Measurements from ENCODE around the gene RBCK1. TPM values are rescaled to one million over a fixed set of nuclear protein-coding genes. Genes with fewer than 3 reads are reported as not detected.
A peak's percentile ranks its signal among the peaks of the same experiment; 100 is the strongest.
"Not testable (repeated sequence)": the region's sequence is repeated elsewhere in the genome, so short reads cannot be mapped to it uniquely, and the experiment has no call there.

The RBCK1 gene
- total and polyA plus RNA-seq, 8 donors = 30.7 to 211 (median 98.2) TPM

DNA sequence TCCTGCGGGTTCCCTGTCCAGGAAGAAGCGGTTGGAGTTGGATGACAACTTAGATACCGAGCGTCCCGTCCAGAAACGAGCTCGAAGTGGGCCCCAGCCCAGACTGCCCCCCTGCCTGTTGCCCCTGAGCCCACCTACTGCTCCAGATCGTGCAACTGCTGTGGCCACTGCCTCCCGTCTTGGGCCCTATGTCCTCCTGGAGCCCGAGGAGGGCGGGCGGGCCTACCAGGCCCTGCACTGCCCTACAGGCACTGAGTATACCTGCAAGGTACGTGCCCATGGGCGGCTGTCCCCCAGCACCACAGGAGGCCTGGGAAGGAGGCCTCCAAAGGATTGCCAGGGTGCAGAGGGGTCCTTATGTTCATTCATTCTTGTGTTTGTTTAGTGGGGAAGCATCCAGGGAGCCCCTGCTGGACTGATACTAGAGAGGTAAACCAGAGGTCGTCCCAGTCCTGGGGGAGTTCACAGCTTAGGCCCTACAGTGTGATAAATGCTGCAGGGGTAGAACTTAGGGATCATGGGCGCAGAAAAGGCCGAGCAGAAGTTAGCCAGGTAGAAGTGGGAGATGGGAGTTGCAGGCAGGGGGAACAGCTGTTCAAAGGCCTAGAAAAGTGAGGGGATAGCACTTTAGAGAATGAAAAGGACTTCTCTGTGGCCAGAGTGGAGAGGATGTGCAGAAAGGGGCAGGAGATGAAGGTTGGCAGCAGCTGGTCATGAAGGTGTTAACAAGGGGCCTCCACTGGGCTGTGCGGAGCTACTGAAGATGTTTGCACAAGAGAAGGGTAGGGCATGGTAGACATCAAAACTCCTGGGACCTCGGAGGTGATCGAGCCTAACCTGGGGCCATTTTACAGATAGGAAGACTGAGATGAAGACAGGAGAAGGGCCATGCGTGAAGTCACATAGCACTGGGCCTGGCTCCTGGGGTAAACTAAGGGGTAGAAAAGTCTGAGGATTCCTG, 19.8 kb upstream of the RBCK1 start:
- no peaks in the 10 kb centered on the region for H3K9me3 ChIP-seq
- peaks cover 21 to 32% (median 27%) of the 10 kb centered on the region in 4 donors for H3K4me1 ChIP-seq
- no peak overlapping the region for H3K4me3 ChIP-seq
- no peak for DNase-seq
- peaks cover 0 to 51% (median 42%) of the 10 kb centered on the region in 4 donors for H3K36me3 ChIP-seq
- intact Hi-C loops (cut with DNase I; ENCODE audit: low total_unique reads) = no loop called here
- no peak overlapping the region for H3K27ac ChIP-seq
- H3K27me3 ChIP-seq = no peaks in the 10 kb centered on the region
- 79 to 87% (median 84%) methylated on average over 17 to 21 of the region's 21 CpGs for WGBS, 5 donors
- TF ChIP-seq POLR2A (IDR thresholded peaks at IDR 0.05) (no peak), CTCF (IDR thresholded peaks at IDR 0.05) (no peak), POLR2AphosphoS5 (IDR thresholded peaks at IDR 0.05) (no peak), EP300 (IDR thresholded peaks at IDR 0.05) (no peak)

GRCh38 chr20:389220-389619, 18.9 kb upstream of the RBCK1 start:
- WGBS, 5 donors = 49 to 80% (median 55%) methylated on average over 5 to 6 of the region's 6 CpGs
- intact Hi-C loops (cut with DNase I; ENCODE audit: low total_unique reads) = no loop called here
- Histone ChIP-seq H3K4me1 (peaks cover 21 to 32% (median 27%) of the 10 kb centered on the region in 4 donors), H3K27ac (peak overlapping the region in 2 of 5 donors; percentile 6 to 40), H3K27me3 (no peaks in the 10 kb centered on the region), H3K9me3 (no peaks in the 10 kb centered on the region), H3K4me3 (no peak overlapping the region), H3K36me3 (peaks cover 0 to 60% (median 49%) of the 10 kb centered on the region in 4 donors)
- no peak for TF ChIP-seq EP300 (IDR thresholded peaks at IDR 0.05)
- no peak for TF ChIP-seq POLR2AphosphoS5 (IDR thresholded peaks at IDR 0.05)
- TF ChIP-seq POLR2A (IDR thresholded peaks at IDR 0.05) = no peak
- no peak for TF ChIP-seq CTCF (IDR thresholded peaks at IDR 0.05)
- DNase-seq = peak in 1 of 2 donors; percentile 67

DNA sequence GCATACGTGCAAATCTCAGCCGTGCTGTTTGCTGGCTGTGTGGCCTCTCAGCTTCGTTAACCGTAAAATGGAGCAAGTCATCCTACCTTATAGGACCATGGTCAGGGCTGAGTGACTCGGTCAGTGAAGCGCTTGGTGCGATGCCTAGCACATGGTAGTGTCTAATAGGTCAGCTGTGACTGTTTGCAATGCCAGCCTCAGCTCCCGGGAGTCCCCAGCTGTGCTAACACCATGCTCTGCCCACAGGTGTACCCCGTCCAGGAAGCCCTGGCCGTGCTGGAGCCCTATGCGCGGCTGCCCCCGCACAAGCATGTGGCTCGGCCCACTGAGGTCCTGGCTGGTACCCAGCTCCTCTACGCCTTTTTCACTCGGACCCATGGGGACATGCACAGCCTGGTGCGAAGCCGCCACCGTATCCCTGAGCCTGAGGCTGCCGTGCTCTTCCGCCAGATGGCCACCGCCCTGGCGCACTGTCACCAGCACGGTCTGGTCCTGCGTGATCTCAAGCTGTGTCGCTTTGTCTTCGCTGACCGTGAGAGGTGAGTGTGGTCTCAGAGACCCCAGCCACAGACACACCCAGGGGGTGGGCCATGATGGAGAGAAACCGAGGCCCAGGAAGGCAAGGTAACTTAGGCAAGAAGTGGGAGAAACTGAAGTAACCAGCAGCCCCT, 16.9 kb upstream of the RBCK1 start:
- Histone ChIP-seq H3K36me3 (peaks cover 3 to 80% (median 65%) of the 10 kb centered on the region in 4 donors), H3K4me1 (peaks cover 24 to 39% (median 34%) of the 10 kb centered on the region in 4 donors), H3K27ac (no peak overlapping the region), H3K27me3 (no peaks in the 10 kb centered on the region), H3K4me3 (no peak overlapping the region), H3K9me3 (no peaks in the 10 kb centered on the region)
- TF ChIP-seq POLR2A (IDR thresholded peaks at IDR 0.05) (no peak), CTCF (IDR thresholded peaks at IDR 0.05) (no peak), EP300 (IDR thresholded peaks at IDR 0.05) (no peak), POLR2AphosphoS5 (IDR thresholded peaks at IDR 0.05) (no peak)
- intact Hi-C loops (cut with DNase I; ENCODE audit: low total_unique reads) = no loop called here
- 78 to 92% (median 87%) methylated on average over 28 to 29 of the region's 29 CpGs for WGBS, 5 donors
- peak in 1 of 2 donors; percentile 40 for DNase-seq

GRCh38 chr20:393296-393695, 14.8 kb upstream of the RBCK1 start:
- H3K27ac ChIP-seq; intact Hi-C loops (cut with DNase I; ENCODE audit: low total_unique reads); DNase-seq; H3K9me3 ChIP-seq; H3K27me3 ChIP-seq; H3K4me3 ChIP-seq: not testable (repeated sequence)
- peaks cover 27 to 47% (median 43%) of the 10 kb centered on the region in 4 donors for H3K4me1 ChIP-seq
- WGBS, 5 donors = 87 to 100% (median 95%) methylated on average over 2 of the region's 2 CpGs
- H3K36me3 ChIP-seq = peaks cover 10 to 96% (median 77%) of the 10 kb centered on the region in 4 donors

Data from stomach (tissue), 9 donors.